ENCODE measurements around the gene DDX6. TPM values are rescaled to one million over a fixed set of nuclear protein-coding genes. Genes with fewer than 3 reads are reported as not detected.
"Not testable (repeated sequence)": the region's sequence is repeated elsewhere in the genome, so short reads cannot be mapped to it uniquely, and the experiment has no call there.

The DDX6 gene
- total and polyA plus RNA-seq, 2 of the 8 experiments (the other 6 are each of a cell fraction or from before 2014, with no cell fraction given) = 29.8 to 181 TPM

- 93% methylated on average over 6 of the region's 6 CpGs; no CpG with 5 or more reads in 1 of the 2 experiments for WGBS, 2 experiments (ENCODE audit: extremely low coverage in 1 of 2, insufficient coverage in 1 of 2, insufficient read length in 1 of 2, insufficient replicate concordance in 2 of 2, low coverage in 1 of 2, low lambda C conversion rate in 2 of 2, missing lambda C conversion rate in 1 of 2)
- Histone ChIP-seq H3K36me3 (ENCODE audit: control insufficient read depth in 2 of 4, insufficient read depth in 4 of 4, low read length in 3 of 4) (peaks cover 7 to 82% (median 46%) of the 10 kb centered on the region in 4 experiments), H4K20me1 (replicated peaks in 1 of 2; ENCODE audit: control insufficient read depth in 1 of 2, insufficient read depth in 2 of 2, low read length in 2 of 2) (peaks cover 10 to 13% of the 10 kb centered on the region in 2 experiments), H3K79me2 (ENCODE audit: control insufficient read depth in 1 of 2, insufficient read depth in 2 of 2, low read length in 2 of 2) (peaks cover 0 to 39% of the 10 kb centered on the region in 2 experiments; a peak in 3 of 4 replicates)
- H2BK12ac ChIP-seq (ENCODE audit: low read depth, low read length); H2BK15ac ChIP-seq (ENCODE audit: low read length); H4K8ac ChIP-seq (ENCODE audit: extremely low read depth, insufficient read depth, low read length); H4K5ac ChIP-seq (ENCODE audit: insufficient read length, low read depth, low read length); H3K4ac ChIP-seq (replicated peaks; ENCODE audit: insufficient read length, low read depth, low read length); H3K27ac ChIP-seq (ENCODE audit: low read depth, low read length); H3K18ac ChIP-seq (ENCODE audit: extremely low read depth, low read length); H2BK20ac ChIP-seq (ENCODE audit: low read length); H3K4me2 ChIP-seq (ENCODE audit: insufficient read depth in 1 of 2, low read depth in 2 of 2, low read length in 2 of 2); H3K9me3 ChIP-seq (ENCODE audit: insufficient read depth in 2 of 2, low read depth in 1 of 2, low read length in 1 of 2); H3K23ac ChIP-seq (ENCODE audit: insufficient read length); H2BK5ac ChIP-seq (ENCODE audit: low read depth, low read length); H3K4me3 ChIP-seq (ENCODE audit: extremely low read depth in 1 of 4, insufficient read depth in 2 of 4, low read depth in 3 of 4, low read length in 4 of 4); H3K23me2 ChIP-seq (ENCODE audit: low read depth, low read length); H2BK120ac ChIP-seq (replicated peaks; ENCODE audit: low read depth, low read length); H3K56ac ChIP-seq (replicated peaks; ENCODE audit: insufficient read length, low read depth, low read length); H2AK5ac ChIP-seq (ENCODE audit: low read depth, low read length); H4K91ac ChIP-seq (replicated peaks; ENCODE audit: insufficient read length, low read length); H3K14ac ChIP-seq (ENCODE audit: insufficient read length); H2AFZ ChIP-seq (ENCODE audit: low read length); H3K79me1 ChIP-seq (ENCODE audit: low read depth, low read length); DNase-seq (ENCODE audit: low read depth in 1 of 2, low spot score in 2 of 2); H3K9ac ChIP-seq (replicated peaks in 1 of 4; ENCODE audit: extremely low read depth in 1 of 4, low read depth in 3 of 4, low read length in 3 of 4); H3K27me3 ChIP-seq (replicated peaks in 1 of 4; ENCODE audit: control insufficient read depth in 3 of 4, extremely low read depth in 1 of 4, insufficient read depth in 3 of 4, low read length in 3 of 4); H3K4me1 ChIP-seq (replicated peaks in 1 of 4; ENCODE audit: control insufficient read depth in 3 of 4, insufficient read depth in 4 of 4, low read length in 3 of 4); FAIRE-seq: not testable (repeated sequence)
- ChIA-PET CTCF (ENCODE audit: partially characterized antibody) (interaction anchor here (0.6 to 2.8 kb wide), 4 partner anchors 17 to 107 kb away, joined by 3 to 20 read pairs (median 5); no protein-coding TSS in a partner anchor), POLR2A (ENCODE audit: partially characterized antibody) (interaction anchor here (1.0 to 1.6 kb wide), 2 partner anchors 12 to 26 kb away, joined by 3 to 4 read pairs; partner anchors contain the start of gene DDX6)
Measured at GRCh38 chr11:118765095-118765691, 25.8 kb downstream of the DDX6 start.
